Activated naive CD8-positive, alpha-beta T cell treated with anti-CD3 and anti-CD28 coated beads, Interleukin-2, amount 10 ng/mL, durations not matched to agents 7 days and 5 days (primary cell): ENCODE data around the gene SNX1. TPM values are rescaled to one million over a fixed set of nuclear protein-coding genes. Genes with fewer than 3 reads are reported as not detected.
"Not testable (repeated sequence)": the region's sequence is repeated elsewhere in the genome, so short reads cannot be mapped to it uniquely, and the experiment has no call there.

ENCODE experiments used
- ATAC-seq: fragments of 150-1000 bp; cut with Tn5 transposase; one replicate; pipeline ENCODE4 v1.10.0; 2021; ENCODE audit warnings: low read depth, moderate library complexity
- POLR2A ChIA-PET: fragments of 350-600 bp; sonication (Branson Sonifier 250); formaldehyde crosslinking; loops from one replicate; lab custom pipeline; 2021; ENCODE audit warnings: antibody characterized with exemption; lab: Charles Lee
- DNase-seq: peaks from one replicate; pipeline ENCODE4 v3.0.0; 2021
- H3K27ac Mint-ChIP-seq: one replicate; pipeline ENCODE4 v1.8.0; 2022; ENCODE audit warnings: mild to moderate bottlenecking, mixed read lengths
- H3K27me3 Mint-ChIP-seq: one replicate; pipeline ENCODE4 v1.8.0; 2022; ENCODE audit warnings: mild to moderate bottlenecking, moderate library complexity, mixed read lengths
- H3K36me3 Mint-ChIP-seq: one replicate; pipeline ENCODE4 v1.8.0; 2021; ENCODE audit warnings: mild to moderate bottlenecking, mixed read lengths
- H3K4me1 Mint-ChIP-seq: one replicate; pipeline ENCODE4 v1.8.0; 2021; ENCODE audit warnings: mixed read lengths
- H3K4me3 Mint-ChIP-seq: one replicate; pipeline ENCODE4 v1.8.0; 2022; ENCODE audit warnings: mild to moderate bottlenecking, moderate library complexity, mixed read lengths
- H3K9me3 Mint-ChIP-seq: one replicate; pipeline ENCODE4 v1.8.0; 2021; ENCODE audit warnings: mixed read lengths
- total RNA-seq, 2 experiments: library from RNA; stranded (reverse); gene quantifications; one replicate each; pipeline ENCODE4 v1.2.3, GENCODE V29; 2021

Gene SNX1
- total RNA-seq, 2 experiments from 2014 or later, result 119 to 126 TPM

GRCh38 chr15:64092864-64093626 lies 2.7 kb upstream of the SNX1 start:
- Mint-ChIP-seq H3K9me3 (no peaks in the 10 kb centered on the region), H3K27me3 (no peaks in the 10 kb centered on the region), H3K36me3 (peaks cover 13% of the 10 kb centered on the region), H3K4me3 (peak overlapping the region; percentile 90), H3K27ac (peak overlapping the region; percentile 99), H3K4me1 (peaks cover 42% of the 10 kb centered on the region)
- DNase-seq (no peak), ATAC-seq (no peak)
- POLR2A ChIA-PET, result interaction anchor here (0.6 to 3.4 kb wide), 15 partner anchors 10 to 656 kb away, joined by 3 to 24 read pairs (median 4); partner anchors contain the start of genes HERC1, PPIB, SNX22 and TRIP4

DNA sequence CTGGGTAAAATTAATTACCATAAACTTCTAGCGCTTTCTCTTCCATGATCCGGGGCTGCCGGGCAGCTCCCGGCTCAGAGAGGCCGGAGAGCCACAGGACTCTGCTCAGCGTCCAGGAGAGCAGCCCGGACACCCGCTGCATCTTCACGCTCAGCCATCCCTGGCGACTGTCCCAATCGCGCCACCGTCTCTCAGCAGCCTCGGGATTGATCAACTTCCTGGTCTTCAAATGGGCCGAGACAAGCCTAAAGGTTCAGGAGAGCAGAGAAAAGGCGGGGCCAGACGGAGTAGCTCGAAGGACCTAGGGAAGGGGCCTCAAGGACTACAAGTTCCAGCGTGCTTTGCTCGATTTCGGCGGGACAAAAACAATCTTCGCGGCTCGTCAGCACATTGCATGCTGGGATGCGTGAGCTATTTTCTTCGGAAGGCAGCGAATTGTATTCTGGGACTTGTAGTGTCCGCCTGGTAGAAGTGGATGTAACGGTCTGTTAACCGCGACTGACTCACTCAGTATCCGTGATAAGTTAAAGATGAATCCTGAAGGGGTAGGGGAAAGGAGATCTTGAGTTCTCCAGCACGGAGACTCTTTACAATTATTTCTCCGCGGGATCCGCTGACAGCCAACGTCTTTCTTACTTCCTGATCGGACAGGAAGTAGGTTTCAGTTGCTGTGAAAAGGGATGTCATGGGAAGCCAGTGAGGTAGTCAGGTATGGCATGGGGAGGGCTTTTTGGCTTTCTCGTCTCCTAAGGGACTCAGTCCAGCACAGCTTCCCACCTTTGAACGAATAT lies 2.0 kb upstream of the SNX1 start, which contains the start of gene CIAO2A:
CIAO2A (minus strand) TSS at position 212 of the 791 bp plus-strand sequence; CDS start at position 142, 70 bp downstream.
- H3K36me3 Mint-ChIP-seq, result peaks cover 12% of the 10 kb centered on the region
- POLR2A ChIA-PET, result interaction anchor here (0.6 to 3.4 kb wide), 16 partner anchors 11 to 657 kb away, joined by 3 to 24 read pairs (median 4); partner anchors contain the start of genes HERC1, PPIB, SNX22 and TRIP4
- H3K27me3 Mint-ChIP-seq, result no peaks in the 10 kb centered on the region
- ATAC-seq (peak; percentile 79), DNase-seq (peak; percentile 82)
- peak within 1 kb of the TSS; percentile 90 for H3K4me3 Mint-ChIP-seq
- peaks cover 47% of the 10 kb centered on the region for H3K4me1 Mint-ChIP-seq
- no peaks in the 10 kb centered on the region for H3K9me3 Mint-ChIP-seq
- H3K27ac Mint-ChIP-seq, result peak within 1 kb of the TSS; percentile 99

DNA sequence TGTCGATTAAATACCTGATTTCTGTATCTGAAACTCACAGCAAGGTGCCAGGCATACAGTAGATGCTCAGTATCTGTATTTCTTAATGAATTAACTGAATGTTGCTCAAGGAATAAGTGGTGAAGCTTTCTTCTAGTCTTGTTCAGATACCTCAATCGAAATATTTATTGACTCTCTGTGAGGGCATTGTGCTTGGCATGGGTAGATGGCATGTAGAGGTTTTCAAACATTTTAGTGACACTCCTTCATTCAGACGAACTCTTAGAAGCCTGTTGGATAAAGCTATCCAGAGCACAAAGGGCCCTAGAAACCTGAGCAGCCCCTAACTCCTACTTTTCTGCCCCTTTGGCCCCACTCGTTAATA lies 369 bp upstream of the SNX1 start:
- Mint-ChIP-seq H3K9me3 (no peaks in the 10 kb centered on the region), H3K4me1 (peaks cover 43% of the 10 kb centered on the region), H3K27me3 (no peaks in the 10 kb centered on the region), H3K36me3 (peaks cover 12% of the 10 kb centered on the region), H3K27ac (peak overlapping the region; percentile 99), H3K4me3 (peak overlapping the region; percentile 90)
- ATAC-seq (no peak), DNase-seq (no peak)
- POLR2A ChIA-PET, result interaction anchor here (0.9 to 3.4 kb wide), 4 partner anchors 16 to 495 kb away, joined by 3 to 24 read pairs (median 4); partner anchors contain the start of genes PPIB and SNX22

DNA sequence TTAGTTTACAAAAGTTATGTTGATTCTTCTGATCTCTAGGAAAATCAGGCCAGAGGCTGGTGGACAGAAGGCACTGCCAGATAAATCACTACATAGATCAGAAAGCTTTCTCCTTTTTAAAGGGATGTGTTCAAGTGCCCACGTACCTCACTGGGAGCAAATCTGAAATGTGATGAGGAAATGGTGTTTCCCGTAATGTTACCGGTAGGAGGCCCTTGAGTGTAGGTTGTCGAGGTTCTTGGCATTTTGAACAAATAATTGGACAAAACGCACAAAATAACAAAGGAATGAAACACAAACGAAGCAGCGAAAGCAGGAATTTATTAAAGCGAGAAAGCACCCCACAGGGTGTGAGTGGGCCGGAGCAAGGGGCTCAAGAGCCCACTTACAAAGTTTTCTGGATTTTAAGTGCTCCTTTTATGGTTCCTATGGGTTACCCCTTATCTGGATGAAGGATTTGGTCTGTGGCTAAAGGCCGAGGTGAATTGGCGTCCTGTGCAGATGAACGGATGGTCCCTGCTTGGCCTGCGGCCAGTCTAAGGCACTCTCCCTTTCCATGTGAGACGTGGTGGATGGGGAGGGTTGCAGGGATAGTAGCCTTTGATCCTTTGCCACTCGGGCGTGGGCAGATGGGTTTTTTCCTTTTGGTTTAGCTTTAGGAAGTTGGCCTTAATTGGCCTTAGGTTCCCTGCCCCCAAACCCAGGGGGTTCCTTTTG lies 1.0 kb downstream of the SNX1 start:
- Mint-ChIP-seq H3K9me3 (no peaks in the 10 kb centered on the region), H3K36me3 (peaks cover 9% of the 10 kb centered on the region), H3K4me3 (peak overlapping the region; percentile 90), H3K4me1 (peaks cover 40% of the 10 kb centered on the region), H3K27ac (peak overlapping the region; percentile 99), H3K27me3 (no peaks in the 10 kb centered on the region)
- DNase-seq, result no peak
- no peak for ATAC-seq
- POLR2A ChIA-PET, result interaction anchor here (0.6 to 1.4 kb wide), 5 partner anchors 14 to 785 kb away, joined by 3 to 4 read pairs (median 3); partner anchors contain the start of gene PPIB

GRCh38 chr15:64099379-64099778 lies 3.6 kb downstream of the SNX1 start:
- Mint-ChIP-seq H3K4me3 (no peak overlapping the region), H3K27ac (no peak overlapping the region), H3K27me3 (no peaks in the 10 kb centered on the region), H3K4me1 (peaks cover 33% of the 10 kb centered on the region), H3K36me3 (peaks cover 10% of the 10 kb centered on the region), H3K9me3 (no peaks in the 10 kb centered on the region)
- ATAC-seq (no peak), DNase-seq (no peak)
- POLR2A ChIA-PET, result no interaction called here

- POLR2A ChIA-PET, result no interaction called here
- DNase-seq (no peak), ATAC-seq (no peak)
- no peaks in the 10 kb centered on the region for H3K9me3 Mint-ChIP-seq
- no peaks in the 10 kb centered on the region for H3K27me3 Mint-ChIP-seq
- H3K36me3 Mint-ChIP-seq, result peaks cover 10% of the 10 kb centered on the region
- H3K4me1 Mint-ChIP-seq, result peaks cover 26% of the 10 kb centered on the region
- no peak overlapping the region for H3K4me3 Mint-ChIP-seq
- no peak overlapping the region for H3K27ac Mint-ChIP-seq
Observed at GRCh38 chr15:64100958-64101357, 5.2 kb downstream of the SNX1 start.

DNA sequence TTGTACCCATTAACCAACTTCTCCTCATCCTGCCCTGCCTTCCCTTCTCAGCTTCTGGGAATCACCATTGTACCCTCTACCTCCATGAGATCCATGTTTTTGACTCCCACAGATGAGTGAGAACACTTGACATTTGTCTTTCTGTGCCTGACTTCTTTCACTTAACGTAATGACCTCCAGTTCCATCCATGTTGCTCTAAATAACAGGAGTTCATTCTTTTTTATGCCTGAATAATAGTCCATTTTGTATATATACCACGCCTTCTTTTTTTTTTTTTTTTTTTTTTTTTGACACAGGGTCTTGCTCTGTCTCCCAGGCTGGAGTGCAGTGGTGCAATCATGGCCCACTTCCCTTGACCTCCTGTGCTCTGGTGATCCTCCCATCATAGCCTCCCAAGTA lies 6.7 kb downstream of the SNX1 start:
- DNase-seq (no peak), ATAC-seq (no peak)
- Mint-ChIP-seq H3K9me3 (no peaks in the 10 kb centered on the region), H3K4me3 (no peak overlapping the region), H3K27ac (no peak overlapping the region), H3K27me3 (no peaks in the 10 kb centered on the region), H3K4me1 (peaks cover 20% of the 10 kb centered on the region), H3K36me3 (peaks cover 10% of the 10 kb centered on the region)
- POLR2A ChIA-PET, result interaction anchor here (0.7 kb wide), 1 partner anchor 680 kb away, joined by 10 read pairs; no protein-coding TSS in a partner anchor

GRCh38 chr15:64105113-64105704 lies 9.4 kb downstream of the SNX1 start:
- Mint-ChIP-seq H3K4me1 (peaks cover 14% of the 10 kb centered on the region), H3K27me3 (no peaks in the 10 kb centered on the region), H3K9me3 (no peaks in the 10 kb centered on the region), H3K4me3 (no peak overlapping the region), H3K36me3 (peaks cover 4% of the 10 kb centered on the region), H3K27ac (no peak overlapping the region)
- no peak for ATAC-seq
- POLR2A ChIA-PET, result interaction anchor here (0.6 to 0.7 kb wide), 2 partner anchors 267 to 993 kb away, joined by 3 read pairs; no protein-coding TSS in a partner anchor
- DNase-seq, result no peak

DNA sequence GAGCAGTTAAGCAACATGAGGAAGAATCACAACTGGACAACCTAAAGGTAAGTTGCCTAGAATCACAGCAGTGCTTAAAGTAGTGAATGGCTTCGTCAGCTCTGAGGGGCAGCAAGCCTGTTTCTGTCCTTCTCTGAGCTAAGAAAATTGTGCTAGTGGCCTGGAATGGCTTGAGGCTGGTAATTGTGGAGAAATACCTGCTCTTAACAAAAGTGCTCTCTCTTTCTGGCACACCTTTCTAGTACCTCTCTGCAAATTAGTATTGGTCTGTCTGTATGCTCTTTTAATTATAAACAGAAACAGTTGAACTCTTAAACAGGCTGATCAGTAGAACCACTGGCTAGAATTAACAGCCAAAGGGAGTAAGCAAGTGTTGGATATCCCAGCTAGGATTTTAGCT lies 11.6 kb downstream of the SNX1 start:
- Mint-ChIP-seq H3K9me3 (no peaks in the 10 kb centered on the region), H3K27ac (no peak overlapping the region), H3K4me1 (peaks cover 20% of the 10 kb centered on the region), H3K36me3 (peaks cover 6% of the 10 kb centered on the region), H3K4me3 (no peak overlapping the region), H3K27me3 (no peaks in the 10 kb centered on the region)
- ATAC-seq (no peak), DNase-seq (no peak)
- POLR2A ChIA-PET, result no interaction called here

- POLR2A ChIA-PET, result interaction anchor here (0.6 to 1.5 kb wide), 3 partner anchors 14 to 381 kb away, joined by 4 to 5 read pairs (median 4); partner anchors contain the start of genes CIAO2A and SNX1
- not testable (repeated sequence) for H3K9me3 Mint-ChIP-seq, DNase-seq, ATAC-seq, H3K27me3 Mint-ChIP-seq
- peak overlapping the region; percentile 68 for H3K27ac Mint-ChIP-seq
- H3K4me3 Mint-ChIP-seq, result peak overlapping the region; percentile 43
- H3K4me1 Mint-ChIP-seq, result peaks cover 23% of the 10 kb centered on the region
- H3K36me3 Mint-ChIP-seq, result peaks cover 21% of the 10 kb centered on the region
Observed at GRCh38 chr15:64110108-64110701, 14.4 kb downstream of the SNX1 start.

GRCh38 chr15:64110950-64111678 lies 15.3 kb downstream of the SNX1 start:
- no peaks in the 10 kb centered on the region for H3K27me3 Mint-ChIP-seq
- POLR2A ChIA-PET, result interaction anchor here (1.2 to 1.5 kb wide), 3 partner anchors 15 to 42 kb away, joined by 4 to 5 read pairs (median 4); partner anchors contain the start of genes CIAO2A and SNX1
- peak overlapping the region; percentile 43 for H3K4me3 Mint-ChIP-seq
- peaks cover 23% of the 10 kb centered on the region for H3K4me1 Mint-ChIP-seq
- ATAC-seq, result peak; percentile 87
- peaks cover 21% of the 10 kb centered on the region for H3K36me3 Mint-ChIP-seq
- peak overlapping the region; percentile 68 for H3K27ac Mint-ChIP-seq
- no peak for DNase-seq
- no peaks in the 10 kb centered on the region for H3K9me3 Mint-ChIP-seq
